ENCODE results near the gene THEM5.
"Not testable (repeated sequence)": the region's sequence is repeated elsewhere in the genome, so short reads cannot be mapped to it uniquely, and the experiment has no call there.

Gene THEM5, protein sequence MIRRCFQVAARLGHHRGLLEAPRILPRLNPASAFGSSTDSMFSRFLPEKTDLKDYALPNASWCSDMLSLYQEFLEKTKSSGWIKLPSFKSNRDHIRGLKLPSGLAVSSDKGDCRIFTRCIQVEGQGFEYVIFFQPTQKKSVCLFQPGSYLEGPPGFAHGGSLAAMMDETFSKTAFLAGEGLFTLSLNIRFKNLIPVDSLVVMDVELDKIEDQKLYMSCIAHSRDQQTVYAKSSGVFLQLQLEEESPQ

DNA sequence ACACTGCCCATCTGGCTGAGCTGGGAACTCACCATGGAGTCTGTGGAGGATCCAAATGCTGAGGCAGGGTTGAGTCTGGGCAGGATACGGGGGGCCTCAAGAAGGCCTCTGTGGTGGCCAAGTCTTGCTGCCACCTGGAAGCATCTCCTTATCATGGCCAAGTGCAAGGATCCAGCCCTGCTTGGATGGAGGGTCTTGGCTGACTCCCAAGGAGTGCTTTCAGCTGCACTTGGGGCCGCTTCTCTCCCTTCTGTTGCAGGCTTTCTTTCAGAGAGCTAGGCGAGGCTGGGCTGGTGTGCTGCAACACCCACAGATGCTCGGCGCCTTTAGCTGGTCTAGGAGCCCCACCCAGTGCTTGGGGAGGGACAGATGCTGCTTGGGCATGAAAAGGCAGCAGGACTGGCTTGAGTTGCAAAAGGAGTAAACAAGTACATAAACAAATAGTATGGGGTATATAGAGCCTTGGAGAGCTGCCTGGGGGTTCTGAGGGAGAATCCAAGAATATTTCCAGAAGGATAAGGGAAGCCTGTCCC lies at the start of gene THEM5:
Gene THEM5, minus strand, starts transcription at position 302 of the 533 bp plus-strand sequence. Its CDS starts 147 bp downstream, at position 155.
- no peak for DNase-seq

DNA sequence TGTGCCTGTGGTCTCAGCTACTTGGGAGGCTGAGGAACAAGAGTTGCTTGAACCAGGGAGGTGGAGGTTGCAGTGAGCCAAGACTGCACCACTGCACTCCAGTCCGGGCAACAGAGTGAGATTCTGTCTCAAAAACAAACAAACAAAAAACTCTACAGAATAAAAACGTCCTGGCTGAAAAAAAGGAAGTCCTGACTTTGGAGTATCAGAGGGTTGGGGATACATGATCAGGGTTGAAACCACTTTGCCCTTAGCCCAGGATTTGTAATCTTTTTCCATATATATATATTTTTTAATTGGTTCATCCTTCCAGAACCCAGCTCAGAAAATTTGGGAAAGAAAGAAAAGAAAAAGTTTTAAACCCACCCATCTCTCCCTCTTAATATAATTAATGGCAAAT lies 49.3 kb upstream of the THEM5 start:
- no peak for DNase-seq

GRCh38 chr1:151900804-151901203 lies 47.3 kb upstream of the THEM5 start:
- not testable (repeated sequence) for DNase-seq

DNA sequence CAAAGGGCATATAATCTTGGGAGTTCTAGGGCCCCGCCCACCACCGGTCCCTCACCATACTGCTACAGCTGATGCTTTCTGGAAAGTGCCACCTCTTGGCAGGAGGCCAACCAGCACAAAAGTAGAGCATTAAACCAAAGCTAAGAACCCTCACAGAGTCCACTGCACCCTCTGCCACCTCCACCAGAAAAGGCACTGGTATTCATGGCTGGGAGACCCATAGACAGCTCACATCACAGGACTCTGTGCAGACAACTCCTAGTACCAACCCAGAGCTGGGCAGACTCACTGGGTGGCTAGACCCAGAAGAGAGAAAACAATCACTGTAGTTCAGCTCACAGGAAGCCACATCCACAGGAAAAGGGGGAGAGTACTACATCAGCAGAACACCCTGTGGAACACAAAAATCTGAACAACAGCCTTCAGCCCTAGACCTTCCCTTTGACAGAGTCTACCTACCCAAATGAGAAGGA lies 45.0 kb upstream of the THEM5 start:
- no peak for DNase-seq

DNA sequence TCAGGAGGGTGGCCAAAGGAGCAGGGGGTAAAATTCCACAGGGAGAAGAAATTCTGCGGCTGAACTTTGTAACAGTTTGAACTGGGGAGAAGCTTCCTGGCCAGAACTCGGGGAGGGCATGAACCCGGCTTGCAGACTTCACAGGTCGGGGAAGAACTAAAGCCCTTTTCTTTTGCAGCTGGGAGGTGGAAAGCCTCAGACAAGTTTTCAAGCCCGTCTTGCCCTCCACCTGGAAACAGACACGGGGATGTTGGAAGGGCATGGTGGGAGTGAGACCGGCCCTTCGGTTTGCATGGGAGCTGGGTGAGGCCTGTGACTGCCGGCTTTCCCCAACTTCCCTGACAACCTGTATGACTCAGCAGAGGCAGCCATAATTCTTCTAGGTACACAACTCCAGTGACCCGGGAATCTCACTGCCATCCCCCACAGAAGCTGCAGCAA lies 44.5 kb upstream of the THEM5 start:
- DNase-seq: no peak

GRCh38 chr1:151893176-151893924 lies 39.8 kb upstream of the THEM5 start:
- no peak for DNase-seq

DNA sequence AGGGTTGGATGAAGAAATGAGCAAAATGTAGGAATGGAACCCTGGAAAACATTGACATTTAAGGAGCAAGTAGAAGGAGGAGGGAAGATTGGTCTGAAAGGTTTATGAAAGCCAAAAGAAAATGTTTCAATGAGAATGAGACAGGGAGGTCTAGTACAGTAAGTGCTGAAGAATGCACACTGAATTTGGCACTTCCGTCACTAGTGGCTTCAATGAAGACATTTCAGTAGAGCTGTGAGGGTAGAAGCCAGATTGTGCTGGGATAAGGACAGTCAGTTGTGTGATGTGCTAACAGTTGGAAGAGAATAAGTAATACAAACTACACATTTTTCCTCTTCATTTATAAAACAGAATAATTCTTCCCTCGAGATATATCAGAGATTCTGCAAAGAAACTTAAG lies 38.7 kb upstream of the THEM5 start:
- no peak for DNase-seq

- no peak for DNase-seq
These were observed 38.0 kb upstream of the THEM5 start for GRCh38 chr1:151891512-151891911.

DNA sequence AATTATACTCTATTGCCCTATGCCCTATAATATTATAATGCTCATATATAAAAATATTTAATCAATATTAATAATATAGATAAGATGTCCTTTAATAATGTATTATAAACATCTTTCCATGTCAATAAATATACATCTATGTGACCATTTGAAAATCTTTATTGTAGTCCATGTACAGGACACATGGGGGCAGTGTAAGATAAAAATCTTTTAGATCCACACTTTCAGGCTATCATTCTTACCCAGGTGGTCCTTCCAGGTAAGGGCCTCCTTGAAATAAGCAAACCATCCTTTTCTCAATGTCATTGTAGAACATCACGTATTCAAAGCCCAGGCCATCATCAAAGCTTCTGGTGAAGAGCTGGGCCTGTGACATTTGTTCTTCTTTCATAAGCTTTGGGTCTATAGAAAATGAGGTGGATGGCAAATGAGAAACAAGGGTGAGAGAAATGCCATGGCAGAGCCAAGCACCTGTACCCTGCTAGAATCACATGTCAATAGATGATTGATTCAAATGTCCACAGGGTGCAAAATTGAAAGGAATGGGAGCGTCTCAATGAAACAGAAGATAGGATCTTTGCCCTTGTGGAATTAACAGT lies 35.6 kb upstream of the THEM5 start:
- DNase-seq: no peak

DNA sequence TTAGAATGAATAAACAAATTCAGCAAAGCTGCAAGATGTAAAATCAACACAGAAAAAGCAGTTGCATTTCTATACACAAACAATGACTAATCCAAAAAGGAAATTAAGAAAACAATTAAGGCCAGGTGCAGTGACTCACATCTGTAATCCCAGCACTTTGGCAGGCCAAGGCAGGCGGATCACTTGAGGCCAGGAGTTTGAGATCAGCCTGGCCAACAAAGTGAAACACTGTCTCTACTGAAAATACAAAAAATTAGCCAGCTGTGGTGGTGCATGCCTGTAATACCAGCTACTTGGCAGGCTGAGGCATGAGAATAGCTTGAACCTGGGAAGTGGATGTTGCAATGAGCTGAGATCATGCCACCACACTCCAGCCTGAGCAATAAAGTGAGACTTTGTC lies 33.5 kb upstream of the THEM5 start:
- DNase-seq: no peak

GRCh38 chr1:151885479-151885878 lies 32.0 kb upstream of the THEM5 start:
- no peak for DNase-seq

GRCh38 chr1:151884879-151885278 lies 31.4 kb upstream of the THEM5 start:
- not testable (repeated sequence) for DNase-seq

DNA sequence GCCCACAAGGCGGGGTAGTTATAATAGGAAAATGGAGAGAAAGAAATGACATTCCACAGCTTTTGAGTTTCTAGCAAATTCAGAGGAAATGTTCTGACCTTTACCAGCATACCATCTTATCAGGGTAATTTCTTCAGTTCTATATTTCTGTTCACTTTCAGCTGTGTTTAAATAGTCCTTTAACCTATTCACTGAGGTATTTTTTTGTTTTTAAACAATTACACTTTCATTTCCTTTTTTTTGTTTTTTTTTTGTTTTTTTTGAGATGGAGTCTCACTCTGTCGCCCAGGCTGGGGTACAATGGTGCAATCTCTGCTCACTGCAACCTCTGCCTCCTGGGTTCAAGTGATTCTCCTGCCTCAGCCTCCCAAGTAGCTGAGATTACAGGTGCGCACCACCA lies 30.9 kb upstream of the THEM5 start:
- DNase-seq: not testable (repeated sequence)

DNA sequence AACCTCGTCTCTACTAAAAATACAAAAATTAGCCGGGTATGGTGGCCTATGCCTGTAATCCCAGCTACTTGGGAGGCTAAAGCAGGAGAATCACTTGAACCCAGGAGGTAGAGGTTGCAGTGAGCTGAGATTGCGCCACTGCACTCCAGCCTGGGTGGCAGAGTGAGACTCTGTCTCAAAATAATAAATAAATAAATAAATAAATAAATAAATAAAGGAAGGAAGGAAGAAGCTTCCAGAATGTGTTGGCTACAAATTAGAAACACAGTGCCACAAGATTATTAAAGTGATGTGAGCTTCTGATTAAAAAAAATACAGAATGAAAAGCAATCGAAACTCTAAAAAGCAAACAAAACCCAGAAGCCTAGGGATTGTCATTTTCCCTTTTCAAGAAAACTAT lies 30.4 kb upstream of the THEM5 start:
- DNase-seq: not testable (repeated sequence)

DNA sequence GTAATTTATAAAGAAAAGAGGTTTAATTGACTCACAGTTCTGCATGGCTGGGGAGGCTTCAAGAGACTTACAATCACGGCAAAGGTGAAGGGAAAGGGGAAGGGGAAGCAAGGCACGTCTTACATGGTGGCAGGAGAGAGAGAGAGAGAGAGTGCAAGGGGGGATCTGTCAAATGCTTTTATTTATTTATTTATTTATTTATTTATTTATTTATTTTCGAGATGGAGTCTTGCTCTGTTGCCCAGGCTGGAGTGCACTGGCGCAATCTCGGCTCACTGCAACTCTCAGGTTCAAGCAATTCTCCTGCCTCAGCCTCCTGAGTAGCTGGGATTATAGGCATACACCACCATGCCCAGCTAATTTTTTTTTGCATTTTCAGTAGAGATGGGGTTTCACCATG lies 29.4 kb upstream of the THEM5 start:
- not testable (repeated sequence) for DNase-seq

DNA sequence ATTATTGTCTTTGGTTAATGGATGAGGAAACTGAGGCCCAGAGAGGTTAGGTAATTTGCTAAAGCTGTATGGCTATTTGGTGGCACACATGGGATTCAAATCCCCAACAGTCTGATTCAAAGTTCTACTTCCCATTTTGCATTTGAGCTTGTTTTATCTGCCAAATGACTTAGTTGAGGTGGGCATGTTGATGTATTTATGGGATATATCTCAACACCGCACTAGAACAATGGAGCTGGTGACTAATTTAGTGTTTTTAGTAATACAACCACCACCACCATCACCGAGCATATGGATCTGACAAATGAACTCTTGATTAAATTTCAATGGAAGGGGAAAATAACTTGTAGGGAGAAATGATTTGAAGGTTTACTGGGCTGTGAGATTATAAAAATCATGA lies 29.0 kb upstream of the THEM5 start:
- DNase-seq: no peak

DNA sequence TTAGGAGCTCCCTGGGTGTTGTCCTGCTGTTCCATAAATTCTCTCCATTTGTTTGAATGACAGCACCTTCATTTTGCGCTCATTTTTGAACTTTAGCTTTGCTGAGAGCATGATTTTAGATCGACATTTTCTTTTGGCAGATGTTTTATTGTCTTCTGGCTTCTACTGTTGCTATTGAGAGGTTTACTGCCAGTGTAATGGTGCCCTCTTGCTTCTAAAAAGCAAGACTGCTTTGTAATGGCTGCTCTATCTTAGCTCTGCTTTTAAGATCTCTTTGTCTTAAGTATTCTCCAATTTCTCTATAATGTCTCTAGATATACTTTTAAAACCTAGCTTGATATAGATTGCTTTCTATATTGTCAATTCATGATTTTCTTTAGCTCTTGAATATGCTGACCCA lies 28.0 kb upstream of the THEM5 start:
- no peak for DNase-seq

DNA sequence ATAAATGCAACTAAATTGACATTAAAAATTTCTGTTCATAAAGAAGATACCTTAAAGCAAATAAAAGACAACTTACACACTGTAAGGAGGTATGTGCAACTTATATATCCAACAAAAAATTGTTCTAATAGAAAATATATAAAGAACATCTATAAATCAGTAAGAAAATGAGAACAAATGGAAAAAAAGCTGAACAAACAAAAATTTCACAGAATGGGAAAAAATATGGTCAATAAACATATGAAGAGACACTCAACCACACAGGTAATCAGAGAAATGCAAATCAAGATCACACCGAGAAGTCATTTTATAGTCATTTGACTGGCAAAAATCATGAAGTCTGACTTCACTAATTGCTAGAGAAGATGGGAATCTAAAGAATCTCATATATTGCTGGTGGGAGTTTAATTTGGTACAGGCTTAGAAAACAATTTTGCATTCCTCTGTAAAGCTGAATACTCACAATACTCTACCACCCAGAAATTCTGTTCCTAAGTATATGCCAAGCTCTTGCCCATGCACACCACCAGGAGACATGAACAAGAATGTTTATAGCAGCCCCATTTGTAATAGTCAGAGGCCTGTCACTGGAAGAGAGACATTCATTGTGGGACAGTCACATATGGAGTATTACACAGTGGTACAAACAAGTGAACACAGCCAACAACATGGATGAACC lies 22.0 kb upstream of the THEM5 start:
- DNase-seq: no peak

- not testable (repeated sequence) for DNase-seq
These were observed 19.3 kb upstream of the THEM5 start for GRCh38 chr1:151872776-151873175.

DNA sequence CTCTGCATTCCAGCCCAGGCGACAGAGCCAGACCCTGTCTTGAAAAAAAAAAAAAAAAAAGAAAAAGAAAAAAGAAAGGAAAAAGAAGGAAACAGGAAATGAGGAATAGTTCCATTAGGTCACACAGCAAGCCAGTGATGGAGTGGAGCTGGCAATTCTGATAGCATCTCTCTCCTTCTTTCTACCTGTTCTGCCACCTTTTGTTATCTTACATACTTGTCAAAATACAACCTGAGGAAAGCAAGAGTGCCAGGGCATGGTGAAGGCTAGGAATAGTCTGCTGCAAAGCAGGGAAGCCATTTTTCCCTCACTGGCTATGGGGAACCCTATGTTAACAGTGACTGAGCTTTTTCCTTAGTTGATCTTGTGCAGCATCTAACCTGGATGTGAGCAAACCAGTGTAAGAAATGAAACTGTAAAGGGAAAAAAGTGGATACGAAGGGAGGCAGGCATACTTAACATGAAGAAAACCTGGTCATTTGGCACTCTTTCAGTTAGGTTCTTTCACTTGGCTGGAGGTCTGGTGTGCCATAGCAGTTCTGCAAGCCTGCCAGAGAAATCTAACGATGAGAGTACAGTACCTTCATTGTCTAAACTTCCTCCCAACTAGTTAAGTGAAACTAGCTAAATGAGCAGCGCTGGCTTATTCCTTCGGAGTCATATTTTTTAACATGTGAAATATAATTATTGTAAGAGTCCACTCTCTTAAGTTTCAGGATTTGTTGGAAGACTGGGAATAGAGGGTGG lies 17.9 kb upstream of the THEM5 start:
- no peak for DNase-seq

- no peak for DNase-seq
These were observed 15.0 kb upstream of the THEM5 start for GRCh38 chr1:151868486-151868885.

DNA sequence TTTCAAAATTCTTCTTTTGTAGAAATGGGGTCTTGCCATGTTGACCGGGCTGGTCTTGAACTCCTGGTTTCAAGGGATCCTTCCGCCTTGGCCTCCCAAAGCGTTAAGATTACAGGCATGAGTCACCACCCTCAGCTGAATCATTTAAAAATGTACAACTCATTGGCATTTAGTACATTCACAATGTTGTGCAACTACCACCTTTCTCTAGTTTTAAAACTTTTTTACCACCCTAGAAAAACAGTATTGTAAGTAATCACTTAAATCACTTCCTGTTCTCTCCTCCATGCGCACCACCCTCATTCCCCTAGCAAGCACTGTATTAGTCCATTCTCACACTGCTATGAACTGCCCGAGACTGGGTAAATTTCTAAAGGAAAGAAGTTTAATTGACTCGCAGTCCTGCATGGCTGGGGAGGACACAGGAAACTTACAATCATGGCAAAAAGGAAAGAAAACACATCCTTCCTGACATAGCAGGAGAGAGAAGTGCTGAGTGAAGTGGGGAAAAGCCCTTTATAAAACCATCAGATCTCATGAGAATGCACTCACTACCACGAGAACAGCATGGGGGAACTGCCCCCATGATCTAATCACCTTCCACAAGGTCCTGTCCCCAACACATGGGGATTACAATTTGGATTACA lies 14.4 kb upstream of the THEM5 start:
- DNase-seq: no peak
